GM12878 (cell line): ENCODE measurements around the gene LDB3.

ENCODE experiments used
- EP300 ChIP-seq, 2 experiments: fragments of 150-350 bp in 1 of 2; IDR thresholded peaks; 2 replicates each; pipeline ENCODE4 v1.6.1; 2011 to 2012; ENCODE audit warnings: low read depth in 2 of 2, low read length in 2 of 2, borderline replicate concordance in 1 of 2, improper control_type of control experiment in 1 of 2, inconsistent platforms in 1 of 2; ENCODE audit not compliant: control insufficient read depth in 1 of 2
- MTA2 ChIP-seq: fragments of 450-650 bp; IDR thresholded peaks from 2 replicates; pipeline ENCODE4 v1.6.1; 2016; ENCODE audit warnings: low read depth, mild to moderate bottlenecking, moderate library complexity
- POLR2AphosphoS5 ChIP-seq: IDR thresholded peaks from 2 replicates; pipeline ENCODE4 v1.6.1; 2011; ENCODE audit warnings: mild to moderate bottlenecking, low read length, inconsistent platforms
- SMAD1 ChIP-seq: fragments of 450-650 bp; IDR thresholded peaks from 2 replicates; pipeline ENCODE4 v1.6.1; 2018; ENCODE audit warnings: mild to moderate bottlenecking, low read depth; ENCODE audit not compliant: partially characterized antibody
- ZNF24 ChIP-seq: fragments of 450-650 bp; IDR thresholded peaks from 2 replicates; pipeline ENCODE4 v1.6.1; 2017; ENCODE audit warnings: antibody characterized with exemption, mild to moderate bottlenecking
- ZNF274 ChIP-seq: IDR thresholded peaks from one replicate; pipeline ENCODE4 v1.8.0; 2011; ENCODE audit not compliant: insufficient read length, insufficient read depth
- TF ChIP-seq, protein P1 (sequence below): fragments of 450-650 bp; IDR thresholded peaks from 2 replicates; pipeline ENCODE4 v1.6.1; 2014; ENCODE audit warnings: mild to moderate bottlenecking
- TF ChIP-seq, protein P2 (sequence below): IDR thresholded peaks from 2 replicates; pipeline ENCODE4 v1.6.1; 2011; ENCODE audit warnings: borderline replicate concordance, low read depth, mild to moderate bottlenecking, moderate library complexity, mixed read lengths, low read length; ENCODE audit not compliant: insufficient read depth; ENCODE audit errors: extremely low read length
- TF ChIP-seq, protein P3 (sequence below), 3 experiments: IDR thresholded peaks in 2 of 3; conservative IDR thresholded peaks in 1 of 3; 2 replicates each; pipeline ENCODE4 v1.5.1; 2011; ENCODE audit warnings: low read depth in 3 of 3, low read length in 3 of 3, mild to moderate bottlenecking in 3 of 3, control low read depth in 2 of 3, moderate library complexity in 2 of 3, inconsistent platforms in 1 of 3, mixed read lengths in 1 of 3; ENCODE audit not compliant: control insufficient read depth in 2 of 3, insufficient read depth in 1 of 3; ENCODE audit errors: extremely low read depth in 1 of 3
- TF ChIP-seq, protein P4 (sequence below): fragments of 450-650 bp; formaldehyde crosslinking; IDR thresholded peaks from 2 replicates; pipeline ENCODE4 v1.5.0; 2022; ENCODE audit warnings: mild to moderate bottlenecking, missing genetic modification characterization

DNA sequence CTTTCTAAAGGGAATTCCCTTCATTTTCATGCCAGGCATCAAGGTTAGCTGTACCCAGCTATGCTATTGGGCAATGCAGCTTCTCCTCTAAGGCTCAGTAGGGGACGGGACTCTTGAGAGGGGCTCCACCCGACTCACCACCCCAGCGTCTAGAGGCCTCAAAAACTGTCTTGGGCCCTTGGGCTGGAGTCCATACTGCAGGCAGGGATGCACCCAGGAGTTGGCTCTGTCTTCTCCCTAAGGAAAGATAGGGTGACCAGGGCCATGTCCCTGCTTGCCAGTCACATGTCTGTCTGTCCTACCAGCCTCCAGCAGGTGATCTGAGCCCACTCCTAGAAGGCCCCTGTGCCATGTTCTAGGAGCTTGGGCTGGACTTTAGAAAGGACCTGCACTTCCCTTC, 12.7 kb upstream of the LDB3 start:
- TF ChIP-seq ZNF274 (no peak), ZNF24 (no peak), EP300 (IDR thresholded peaks at IDR 0.05; ENCODE audit: borderline replicate concordance in 1 of 2, control insufficient read depth in 1 of 2, low read depth in 2 of 2, low read length in 2 of 2) (no peak), MTA2 (no peak), SMAD1 (no peak), POLR2AphosphoS5 (no peak)
- TF ChIP-seq, protein P1, sequence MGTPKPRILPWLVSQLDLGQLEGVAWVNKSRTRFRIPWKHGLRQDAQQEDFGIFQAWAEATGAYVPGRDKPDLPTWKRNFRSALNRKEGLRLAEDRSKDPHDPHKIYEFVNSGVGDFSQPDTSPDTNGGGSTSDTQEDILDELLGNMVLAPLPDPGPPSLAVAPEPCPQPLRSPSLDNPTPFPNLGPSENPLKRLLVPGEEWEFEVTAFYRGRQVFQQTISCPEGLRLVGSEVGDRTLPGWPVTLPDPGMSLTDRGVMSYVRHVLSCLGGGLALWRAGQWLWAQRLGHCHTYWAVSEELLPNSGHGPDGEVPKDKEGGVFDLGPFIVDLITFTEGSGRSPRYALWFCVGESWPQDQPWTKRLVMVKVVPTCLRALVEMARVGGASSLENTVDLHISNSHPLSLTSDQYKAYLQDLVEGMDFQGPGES: no peak
- TF ChIP-seq, protein P2, sequence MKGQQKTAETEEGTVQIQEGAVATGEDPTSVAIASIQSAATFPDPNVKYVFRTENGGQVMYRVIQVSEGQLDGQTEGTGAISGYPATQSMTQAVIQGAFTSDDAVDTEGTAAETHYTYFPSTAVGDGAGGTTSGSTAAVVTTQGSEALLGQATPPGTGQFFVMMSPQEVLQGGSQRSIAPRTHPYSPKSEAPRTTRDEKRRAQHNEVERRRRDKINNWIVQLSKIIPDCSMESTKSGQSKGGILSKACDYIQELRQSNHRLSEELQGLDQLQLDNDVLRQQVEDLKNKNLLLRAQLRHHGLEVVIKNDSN: no peak
- TF ChIP-seq, protein P3, sequence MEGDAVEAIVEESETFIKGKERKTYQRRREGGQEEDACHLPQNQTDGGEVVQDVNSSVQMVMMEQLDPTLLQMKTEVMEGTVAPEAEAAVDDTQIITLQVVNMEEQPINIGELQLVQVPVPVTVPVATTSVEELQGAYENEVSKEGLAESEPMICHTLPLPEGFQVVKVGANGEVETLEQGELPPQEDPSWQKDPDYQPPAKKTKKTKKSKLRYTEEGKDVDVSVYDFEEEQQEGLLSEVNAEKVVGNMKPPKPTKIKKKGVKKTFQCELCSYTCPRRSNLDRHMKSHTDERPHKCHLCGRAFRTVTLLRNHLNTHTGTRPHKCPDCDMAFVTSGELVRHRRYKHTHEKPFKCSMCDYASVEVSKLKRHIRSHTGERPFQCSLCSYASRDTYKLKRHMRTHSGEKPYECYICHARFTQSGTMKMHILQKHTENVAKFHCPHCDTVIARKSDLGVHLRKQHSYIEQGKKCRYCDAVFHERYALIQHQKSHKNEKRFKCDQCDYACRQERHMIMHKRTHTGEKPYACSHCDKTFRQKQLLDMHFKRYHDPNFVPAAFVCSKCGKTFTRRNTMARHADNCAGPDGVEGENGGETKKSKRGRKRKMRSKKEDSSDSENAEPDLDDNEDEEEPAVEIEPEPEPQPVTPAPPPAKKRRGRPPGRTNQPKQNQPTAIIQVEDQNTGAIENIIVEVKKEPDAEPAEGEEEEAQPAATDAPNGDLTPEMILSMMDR (IDR thresholded peaks at IDR 0.05 in 2 of 3, conservative IDR thresholded peaks at IDR 0.05 in 1 of 3; ENCODE audit: control insufficient read depth in 2 of 3, extremely low read depth in 1 of 3, insufficient read depth in 1 of 3, low read depth in 3 of 3, low read length in 3 of 3): no peak
- TF ChIP-seq, protein P4, sequence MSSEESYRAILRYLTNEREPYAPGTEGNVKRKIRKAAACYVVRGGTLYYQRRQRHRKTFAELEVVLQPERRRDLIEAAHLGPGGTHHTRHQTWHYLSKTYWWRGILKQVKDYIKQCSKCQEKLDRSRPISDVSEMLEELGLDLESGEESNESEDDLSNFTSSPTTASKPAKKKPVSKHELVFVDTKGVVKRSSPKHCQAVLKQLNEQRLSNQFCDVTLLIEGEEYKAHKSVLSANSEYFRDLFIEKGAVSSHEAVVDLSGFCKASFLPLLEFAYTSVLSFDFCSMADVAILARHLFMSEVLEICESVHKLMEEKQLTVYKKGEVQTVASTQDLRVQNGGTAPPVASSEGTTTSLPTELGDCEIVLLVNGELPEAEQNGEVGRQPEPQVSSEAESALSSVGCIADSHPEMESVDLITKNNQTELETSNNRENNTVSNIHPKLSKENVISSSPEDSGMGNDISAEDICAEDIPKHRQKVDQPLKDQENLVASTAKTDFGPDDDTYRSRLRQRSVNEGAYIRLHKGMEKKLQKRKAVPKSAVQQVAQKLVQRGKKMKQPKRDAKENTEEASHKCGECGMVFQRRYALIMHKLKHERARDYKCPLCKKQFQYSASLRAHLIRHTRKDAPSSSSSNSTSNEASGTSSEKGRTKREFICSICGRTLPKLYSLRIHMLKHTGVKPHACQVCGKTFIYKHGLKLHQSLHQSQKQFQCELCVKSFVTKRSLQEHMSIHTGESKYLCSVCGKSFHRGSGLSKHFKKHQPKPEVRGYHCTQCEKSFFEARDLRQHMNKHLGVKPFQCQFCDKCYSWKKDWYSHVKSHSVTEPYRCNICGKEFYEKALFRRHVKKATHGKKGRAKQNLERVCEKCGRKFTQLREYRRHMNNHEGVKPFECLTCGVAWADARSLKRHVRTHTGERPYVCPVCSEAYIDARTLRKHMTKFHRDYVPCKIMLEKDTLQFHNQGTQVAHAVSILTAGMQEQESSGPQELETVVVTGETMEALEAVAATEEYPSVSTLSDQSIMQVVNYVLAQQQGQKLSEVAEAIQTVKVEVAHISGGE (CRISPR knock-in tag): no peak
